B cell (primary cell): ENCODE measurements around the gene ZEB1. TPM values are rescaled to one million over a fixed set of nuclear protein-coding genes. Genes with fewer than 3 reads are reported as not detected.

Source experiments
- ATAC-seq: fragments of 200-7000 bp; cut with Tn5 transposase; one replicate; pipeline ENCODE4 v1.10.0; 2021; ENCODE audit warnings: low read depth, mild to moderate bottlenecking, moderate number of reproducible peaks, moderate library complexity
- CTCF ChIA-PET: fragments of 350-600 bp; sonication (Branson Sonifier 250); formaldehyde crosslinking; loops from one replicate; lab custom pipeline; 2021; ENCODE audit warnings: antibody characterized with exemption, inconsistent platforms; lab: Charles Lee
- POLR2A ChIA-PET: fragments of 350-600 bp; sonication (Branson Sonifier 250); formaldehyde crosslinking; loops from one replicate; lab custom pipeline; 2021; ENCODE audit warnings: antibody characterized with exemption; lab: Charles Lee
- DNase-seq: peaks from one replicate; pipeline ENCODE4 v3.0.0; 2013
- H2AFZ ChIP-seq: 2 replicates; pipeline ENCODE4 v1.6.1; 2012; ENCODE audit warnings: mild to moderate bottlenecking, low read depth, low read length; ENCODE audit not compliant: insufficient read depth, poor library complexity, severe bottlenecking
- H3K27ac ChIP-seq, 2 donors: 1 replicate in 1 of 2; 2 replicates in 1 of 2; pipeline ENCODE4 v1.5.1; 2012 to 2013; ENCODE audit warnings: low read length in 2 of 2, mild to moderate bottlenecking in 2 of 2, moderate library complexity in 1 of 2
- H3K27me3 ChIP-seq, 4 experiments: fragments of 200-600 bp in 1 of 4; sonication (generic) in 1 of 4; replicated peaks in 1 of 4; 1 replicate in 2 of 4; 2 replicates in 2 of 4; pipeline versions ENCODE4 v1.6.1 to v1.7.0; 2013 to 2016; ENCODE audit warnings: low read length in 3 of 4, mild to moderate bottlenecking in 2 of 4, mixed read lengths in 1 of 4, moderate library complexity in 1 of 4; ENCODE audit not compliant: insufficient read depth in 4 of 4, control insufficient read depth in 3 of 4; ENCODE audit errors: control extremely low read depth in 1 of 4
- H3K36me3 ChIP-seq, 2 experiments: replicated peaks in 1 of 2; 1 replicate in 1 of 2; 2 replicates in 1 of 2; pipeline versions ENCODE4 v1.6.1 to v1.7.1; 2013; ENCODE audit warnings: low read length in 1 of 2; ENCODE audit not compliant: insufficient read depth in 2 of 2, control insufficient read depth in 1 of 2; ENCODE audit errors: control extremely low read depth in 1 of 2, extremely low read depth in 1 of 2
- H3K4me1 ChIP-seq, 2 donors: fragments of 200-600 bp in 1 of 2; sonication (generic) in 1 of 2; 1 replicate in 1 of 2; 2 replicates in 1 of 2; pipeline versions ENCODE4 v1.5.1 to v1.6.1; 2013 to 2017; ENCODE audit warnings: low read length in 2 of 2; ENCODE audit not compliant: control insufficient read depth in 2 of 2, insufficient read depth in 2 of 2
- H3K4me2 ChIP-seq: replicated peaks from 2 replicates; pipeline ENCODE3; 2012; ENCODE audit warnings: mild to moderate bottlenecking, low read depth, low read length; ENCODE audit not compliant: poor library complexity, severe bottlenecking
- H3K4me3 ChIP-seq, 5 experiments: fragments of 200-600 bp in 1 of 5; sonication (generic) in 1 of 5; 1 replicate in 3 of 5; 2 replicates in 2 of 5; pipeline versions ENCODE4 v1.5.1 to v1.7.0; 2011 to 2016; ENCODE audit warnings: low read length in 4 of 5, mild to moderate bottlenecking in 4 of 5, low read depth in 2 of 5, control low read depth in 1 of 5, moderate library complexity in 1 of 5; ENCODE audit not compliant: insufficient read depth in 1 of 5; ENCODE audit errors: control extremely low read depth in 1 of 5, extremely low read depth in 1 of 5
- H3K79me2 ChIP-seq: fragments of 200-600 bp; sonication (generic); one replicate; pipeline ENCODE4 v1.6.0; 2016; ENCODE audit warnings: low read length; ENCODE audit not compliant: control insufficient read depth, insufficient read depth
- H3K9ac ChIP-seq: fragments of 200-600 bp; sonication (generic); 2 replicates; pipeline ENCODE4 v1.6.1; 2017; ENCODE audit warnings: mild to moderate bottlenecking, low read length, moderate library complexity
- H3K9me3 ChIP-seq, 3 donors: one replicate each; pipeline versions ENCODE4 v1.6.1 to v1.7.1; 2013; ENCODE audit warnings: low read length in 2 of 3; ENCODE audit not compliant: control insufficient read depth in 2 of 3, insufficient read depth in 1 of 3; ENCODE audit errors: control extremely low read depth in 1 of 3
- H4K20me1 ChIP-seq: 2 replicates; pipeline ENCODE4 v1.6.0; 2012; ENCODE audit warnings: mild to moderate bottlenecking, low read length; ENCODE audit not compliant: insufficient read depth, control insufficient read depth, poor library complexity, severe bottlenecking
- H3K27ac Mint-ChIP-seq: one replicate; pipeline ENCODE4 v1.8.0; 2021; ENCODE audit warnings: mixed read lengths
- H3K27me3 Mint-ChIP-seq: one replicate; pipeline ENCODE4 v1.8.0; 2021; ENCODE audit warnings: mixed read lengths
- H3K4me1 Mint-ChIP-seq: one replicate; pipeline ENCODE4 v1.8.0; 2021; ENCODE audit warnings: mixed read lengths
- H3K4me3 Mint-ChIP-seq: one replicate; pipeline ENCODE4 v1.8.0; 2021; ENCODE audit warnings: mixed read lengths
- H3K9me3 Mint-ChIP-seq: one replicate; pipeline ENCODE4 v1.8.0; 2022; ENCODE audit warnings: mixed read lengths; ENCODE audit not compliant: insufficient read depth
- EZH2 ChIP-seq: IDR thresholded peaks from 2 replicates; pipeline ENCODE4 v1.6.1; 2012; ENCODE audit warnings: borderline replicate concordance, low read depth, mild to moderate bottlenecking, moderate library complexity, low read length; ENCODE audit not compliant: insufficient read depth, poor library complexity, severe bottlenecking
- WGBS: methylation state at CpG from one replicate; pipeline ENCODE4 v1.1.5; 2013; ENCODE audit warnings: missing lambda C conversion rate; ENCODE audit not compliant: insufficient coverage; 5-methylcytosine and 5-hydroxymethylcytosine counted together
- intact Hi-C: fragments of 100-400 bp; cut with micrococcal nuclease; formaldehyde crosslinking; loops from one replicate; pipeline ENCODE4 v1.10.0; 2022
- polyA plus RNA-seq: library from polyadenylated mRNA; depleted of rRNA; stranded (reverse); fragments of >200 nt; gene quantifications from 2 replicates; pipeline ENCODE4 v1.2.3, GENCODE V29; 2012
- total RNA-seq, 2 donors: library from RNA; stranded (reverse); fragments of 120-200 nt in 1 of 2; gene quantifications; 1 replicate in 1 of 2; 2 replicates in 1 of 2; pipeline versions ENCODE4 v1.2.3 to v1.2.4, GENCODE V29; 2013 to 2022
- TF ChIP-seq, protein P1 (sequence below): fragments of 200-600 bp; IDR thresholded peaks from one replicate; pipeline ENCODE4 v1.8.0; 2022; ENCODE audit warnings: antibody characterized with exemption, mild to moderate bottlenecking

The ZEB1 gene
- total and polyA plus RNA-seq, 2 donors (not counting 1 experiment from before 2014, with no cell fraction given), result 11.2 to 96.7 TPM

DNA sequence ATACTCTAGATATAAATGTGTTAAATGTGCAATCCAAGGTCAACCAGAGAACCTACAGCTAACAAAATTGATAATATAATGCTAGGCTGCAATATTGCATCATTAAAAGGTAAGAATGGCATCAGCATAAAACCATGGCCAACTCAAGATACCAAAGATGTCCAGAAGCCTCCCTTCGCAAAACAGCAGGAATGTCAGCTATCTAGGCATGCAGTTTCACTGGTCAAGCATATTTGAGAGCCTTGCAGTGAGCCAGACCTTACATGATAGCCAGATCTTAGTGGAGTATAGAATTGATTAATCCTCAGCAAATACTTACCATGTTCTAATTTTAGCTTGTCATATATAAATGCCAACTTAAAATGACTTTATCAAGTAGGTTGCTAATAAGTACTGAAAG, 138.8 kb downstream of the ZEB1 start:
- POLR2A ChIA-PET, result no interaction called here
- CTCF ChIA-PET, result interaction anchor here (0.5 kb wide), 1 partner anchor 340 kb away, joined by 3 read pairs; no protein-coding TSS in a partner anchor
- peaks cover 8% of the 10 kb centered on the region for H3K79me2 ChIP-seq
- peaks cover 6% of the 10 kb centered on the region for H4K20me1 ChIP-seq
- H3K4me1 Mint-ChIP-seq, result peaks cover 17% of the 10 kb centered on the region
- peaks cover 6 to 16% of the 10 kb centered on the region in 2 experiments for H3K36me3 ChIP-seq
- no peak for TF ChIP-seq EZH2
- TF ChIP-seq, protein P1, sequence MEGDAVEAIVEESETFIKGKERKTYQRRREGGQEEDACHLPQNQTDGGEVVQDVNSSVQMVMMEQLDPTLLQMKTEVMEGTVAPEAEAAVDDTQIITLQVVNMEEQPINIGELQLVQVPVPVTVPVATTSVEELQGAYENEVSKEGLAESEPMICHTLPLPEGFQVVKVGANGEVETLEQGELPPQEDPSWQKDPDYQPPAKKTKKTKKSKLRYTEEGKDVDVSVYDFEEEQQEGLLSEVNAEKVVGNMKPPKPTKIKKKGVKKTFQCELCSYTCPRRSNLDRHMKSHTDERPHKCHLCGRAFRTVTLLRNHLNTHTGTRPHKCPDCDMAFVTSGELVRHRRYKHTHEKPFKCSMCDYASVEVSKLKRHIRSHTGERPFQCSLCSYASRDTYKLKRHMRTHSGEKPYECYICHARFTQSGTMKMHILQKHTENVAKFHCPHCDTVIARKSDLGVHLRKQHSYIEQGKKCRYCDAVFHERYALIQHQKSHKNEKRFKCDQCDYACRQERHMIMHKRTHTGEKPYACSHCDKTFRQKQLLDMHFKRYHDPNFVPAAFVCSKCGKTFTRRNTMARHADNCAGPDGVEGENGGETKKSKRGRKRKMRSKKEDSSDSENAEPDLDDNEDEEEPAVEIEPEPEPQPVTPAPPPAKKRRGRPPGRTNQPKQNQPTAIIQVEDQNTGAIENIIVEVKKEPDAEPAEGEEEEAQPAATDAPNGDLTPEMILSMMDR, result no peak
- H3K4me2 ChIP-seq, result no peak overlapping the region
- H3K27ac Mint-ChIP-seq, result no peak overlapping the region
- H3K4me1 ChIP-seq, result no peaks in the 10 kb centered on the region
- no peak overlapping the region for H2AFZ ChIP-seq
- H3K9ac ChIP-seq, result no peak overlapping the region
- WGBS, result no CpG with 5 or more reads among the region's 1 CpG
- intact Hi-C loops, result no loop called here
- peaks cover 9% of the 10 kb centered on the region for H3K9me3 Mint-ChIP-seq
- H3K27me3 Mint-ChIP-seq, result no peaks in the 10 kb centered on the region
- H3K27me3 ChIP-seq, result no peaks in the 10 kb centered on the region
- no peak overlapping the region for H3K4me3 ChIP-seq
- ATAC-seq (no peak), DNase-seq (no peak)
- no peak overlapping the region for H3K4me3 Mint-ChIP-seq
- peaks cover 0 to 5% (median 4%) of the 10 kb centered on the region in 3 donors for H3K9me3 ChIP-seq
- no peak overlapping the region for H3K27ac ChIP-seq

DNA sequence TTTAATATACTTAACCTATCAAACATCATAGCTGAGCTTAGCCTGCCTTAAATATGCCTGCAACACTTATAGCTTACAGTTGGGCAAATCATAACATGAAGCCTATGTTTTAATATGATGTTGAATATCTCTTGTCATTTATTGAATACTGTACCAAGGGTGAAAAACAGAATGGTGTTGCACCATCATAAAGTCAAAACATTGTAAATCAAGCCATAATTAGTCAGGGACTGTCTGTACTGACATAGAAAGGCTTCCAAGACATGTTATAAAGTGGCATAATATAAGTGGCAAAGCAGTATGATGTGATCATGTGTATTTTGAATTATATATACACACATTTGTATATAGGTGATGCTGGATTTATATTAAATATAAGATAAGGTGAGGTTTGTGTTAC, 140.0 kb downstream of the ZEB1 start:
- DNase-seq, result no peak
- H3K27me3 Mint-ChIP-seq, result no peaks in the 10 kb centered on the region

More for the DNA sequence above, 140.0 kb downstream of the ZEB1 start:
- Histone ChIP-seq H3K4me2 (no peak overlapping the region), H3K27me3 (no peaks in the 10 kb centered on the region), H3K9me3 (peaks cover under 1 to 13% (median 5%) of the 10 kb centered on the region in 3 donors), H3K4me3 (no peak overlapping the region), H3K9ac (no peak overlapping the region), H3K36me3 (peaks cover 8 to 23% of the 10 kb centered on the region in 2 experiments), H3K27ac (no peak overlapping the region), H2AFZ (no peak overlapping the region), H3K79me2 (peaks cover under 1% of the 10 kb centered on the region), H3K4me1 (no peaks in the 10 kb centered on the region), H4K20me1 (no peaks in the 10 kb centered on the region)
- Mint-ChIP-seq H3K4me3 (no peak overlapping the region), H3K27ac (no peak overlapping the region), H3K4me1 (peaks cover 16% of the 10 kb centered on the region), H3K9me3 (peaks cover 15% of the 10 kb centered on the region)
- TF ChIP-seq, protein P1, result no peak
- no peak for TF ChIP-seq EZH2
- ChIA-PET POLR2A (no interaction called here), CTCF (no interaction called here)
- intact Hi-C loops, result no loop called here
- no peak for ATAC-seq
